WTC11 (cell line): ENCODE data around the gene STX12.

ENCODE experiments used
- CBFB ChIP-seq: sonication (generic); formaldehyde crosslinking; IDR thresholded peaks from 2 replicates; pipeline ENCODE4 v1.8.1; 2022; ENCODE audit warnings: mild to moderate bottlenecking, low read depth, missing genetic modification reagents
- CTCF ChIP-seq: fragments of 200-600 bp; IDR thresholded peaks from 2 replicates; pipeline ENCODE4 v1.8.0; 2022; ENCODE audit warnings: antibody characterized with exemption
- ELF4 ChIP-seq: sonication (generic); formaldehyde crosslinking; IDR thresholded peaks from 2 replicates; pipeline ENCODE4 v1.8.1; 2022; ENCODE audit warnings: low read depth, mild to moderate bottlenecking, moderate library complexity, missing genetic modification reagents
- ETV6 ChIP-seq: sonication (generic); formaldehyde crosslinking; IDR thresholded peaks from 2 replicates; pipeline ENCODE4 v1.8.1; 2022; ENCODE audit warnings: mild to moderate bottlenecking, missing genetic modification reagents
- GABPB1 ChIP-seq: sonication (generic); formaldehyde crosslinking; IDR thresholded peaks from 2 replicates; pipeline ENCODE4 v1.8.1; 2023; ENCODE audit warnings: mild to moderate bottlenecking, missing genetic modification reagents
- JUN ChIP-seq: sonication (generic); formaldehyde crosslinking; IDR thresholded peaks from 2 replicates; pipeline ENCODE4 v1.8.0; 2023; ENCODE audit warnings: mild to moderate bottlenecking, missing genetic modification reagents
- MAX ChIP-seq: sonication (generic); formaldehyde crosslinking; IDR thresholded peaks from 2 replicates; pipeline ENCODE4 v1.8.0; 2022; ENCODE audit warnings: mild to moderate bottlenecking, missing genetic modification reagents
- MLX ChIP-seq: sonication (generic); formaldehyde crosslinking; IDR thresholded peaks from 2 replicates; pipeline ENCODE4 v1.8.1; 2023; ENCODE audit warnings: mild to moderate bottlenecking, missing genetic modification reagents, moderate library complexity
- NFYB ChIP-seq: sonication (generic); formaldehyde crosslinking; conservative IDR thresholded peaks from 2 replicates; pipeline ENCODE4 v1.8.0; 2022; ENCODE audit warnings: low read depth, missing genetic modification reagents
- SMAD3 ChIP-seq: sonication (generic); formaldehyde crosslinking; IDR thresholded peaks from 2 replicates; pipeline ENCODE4 v1.8.0; 2022; ENCODE audit warnings: missing genetic modification reagents, mild to moderate bottlenecking, borderline replicate concordance
- SOX15 ChIP-seq: fragments of 250-450 bp; sonication (Bioruptor Pico); IDR thresholded peaks from 2 replicates; pipeline ENCODE4 v1.9.0; 2021; ENCODE audit warnings: mild to moderate bottlenecking
- ZNF671 ChIP-seq: fragments of 250-450 bp; sonication (Bioruptor Pico); IDR thresholded peaks from 2 replicates; pipeline ENCODE4 v1.8.0; 2021; ENCODE audit warnings: mild to moderate bottlenecking

GRCh38 chr1:27727126-27727525 lies 45.9 kb upstream of the STX12 start:
- TF ChIP-seq JUN (CRISPR knock-in tag) (no peak), NFYB (CRISPR knock-in tag) (no peak), MAX (CRISPR knock-in tag) (no peak), CTCF (no peak), SOX15 (CRISPR knock-in tag) (no peak), ETV6 (CRISPR knock-in tag) (no peak), ZNF671 (CRISPR knock-in tag) (no peak), MLX (CRISPR knock-in tag) (no peak), GABPB1 (no peak), CBFB (CRISPR knock-in tag) (no peak), ELF4 (CRISPR knock-in tag) (no peak), SMAD3 (CRISPR knock-in tag) (no peak)
